Urothelium cell line (cell line): ENCODE measurements around the gene ZNF622.
"Not testable (repeated sequence)": the region's sequence is repeated elsewhere in the genome, so short reads cannot be mapped to it uniquely, and the experiment has no call there.

ENCODE experiments used
- DNase-seq: peaks from one replicate; pipeline ENCODE4 v3.0.0; 2011; ENCODE audit warnings: low spot score, mixed read lengths
- FAIRE-seq: peaks from 2 replicates; lab custom pipeline; 2011; peaks lifted over from hg19 to GRCh38; lab: Jason Lieb, UNC

The ZNF622 gene

DNA sequence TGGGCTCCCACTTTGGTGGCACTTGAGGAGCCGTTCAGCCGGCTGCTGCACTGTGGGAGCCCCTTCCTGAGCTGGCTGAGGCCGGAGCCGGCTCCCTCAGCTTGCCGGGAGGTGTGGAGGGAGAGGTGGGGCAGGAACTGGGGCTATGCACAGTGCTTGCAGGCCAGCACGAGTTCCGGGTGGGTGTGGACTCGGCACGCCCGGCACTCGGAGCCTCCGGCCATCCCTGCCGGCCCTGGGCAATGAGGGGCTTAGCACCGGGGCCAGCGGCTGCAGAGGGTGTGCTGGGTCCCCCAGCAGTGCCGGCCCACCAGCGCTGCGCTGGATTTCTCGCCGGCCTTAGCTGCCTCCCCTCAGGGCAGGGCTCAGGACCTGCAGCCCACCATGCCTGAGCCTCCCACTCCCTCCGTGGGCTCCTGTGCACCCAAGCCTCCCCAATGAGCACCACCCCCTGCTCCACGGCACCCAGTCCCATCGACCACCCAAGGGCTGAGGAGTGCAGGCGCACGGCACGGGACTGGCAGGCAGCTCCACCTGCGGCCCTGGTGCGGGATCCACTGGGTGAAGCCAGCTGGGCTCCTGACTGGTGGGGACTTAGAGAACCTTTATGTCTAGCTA lies 29.4 kb downstream of the ZNF622 start:
- not testable (repeated sequence) for FAIRE-seq, DNase-seq

- DNase-seq: no peak
These were observed 34.1 kb downstream of the ZNF622 start for GRCh38 chr5:16431490-16431889.

DNA sequence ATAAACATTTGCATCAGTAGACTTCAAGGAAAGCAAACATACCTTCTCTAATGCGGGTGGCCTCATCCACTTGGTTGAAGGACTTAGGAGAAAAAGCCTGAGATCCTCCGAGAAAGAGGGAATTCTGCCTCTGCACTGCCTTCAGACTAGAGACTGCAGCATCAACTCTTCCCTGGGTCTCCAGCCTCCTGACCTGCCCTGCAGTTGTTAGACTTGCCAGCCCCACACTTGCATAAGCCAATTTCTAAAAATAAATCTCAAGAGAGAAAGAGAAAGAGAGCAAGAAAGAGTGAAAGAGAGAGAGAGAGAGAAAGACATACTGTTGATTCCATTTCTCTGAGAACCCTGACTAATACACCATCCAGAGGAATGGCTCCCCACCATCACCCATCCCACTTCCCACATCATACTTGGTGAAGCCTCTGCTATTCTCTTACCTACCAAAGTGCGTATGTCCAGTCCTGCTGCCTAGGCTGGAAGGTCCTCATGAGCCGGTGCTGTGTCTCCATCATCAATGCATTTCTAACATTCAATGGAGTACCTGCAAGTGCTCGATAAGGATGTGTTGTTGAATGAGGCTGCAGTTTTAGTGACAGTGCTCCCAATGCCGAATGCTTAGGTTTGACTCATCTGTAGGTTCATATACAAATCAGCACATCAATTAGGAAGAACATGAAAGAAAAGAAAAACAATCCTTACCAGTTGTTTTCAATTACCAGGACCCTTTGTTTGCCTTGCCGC lies 35.1 kb downstream of the ZNF622 start:
- DNase-seq (no peak), FAIRE-seq (no peak)

More at GRCh38 chr5:16431490-16431889, 34.1 kb downstream of the ZNF622 start:
- no peak for FAIRE-seq

DNA sequence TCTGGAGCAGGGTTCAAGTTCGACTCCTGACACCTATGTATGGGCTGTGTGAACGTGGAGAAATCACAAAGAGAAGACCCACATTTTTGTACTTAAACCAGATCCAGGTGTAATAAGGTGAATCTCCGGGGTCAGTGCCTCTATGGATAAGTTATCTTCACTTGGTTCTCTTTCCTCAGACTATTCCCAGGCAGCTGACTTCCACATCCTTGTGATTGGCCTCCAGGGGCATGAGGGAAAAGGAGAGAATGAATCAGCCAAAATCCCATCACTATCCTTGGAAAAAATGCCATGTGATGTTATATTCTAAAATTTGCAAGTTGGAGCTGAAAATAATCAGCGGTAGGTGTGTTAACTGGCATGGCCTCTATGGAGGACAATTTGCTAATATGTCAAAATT lies 37.2 kb downstream of the ZNF622 start:
- no peak for DNase-seq
- FAIRE-seq: no peak

DNA sequence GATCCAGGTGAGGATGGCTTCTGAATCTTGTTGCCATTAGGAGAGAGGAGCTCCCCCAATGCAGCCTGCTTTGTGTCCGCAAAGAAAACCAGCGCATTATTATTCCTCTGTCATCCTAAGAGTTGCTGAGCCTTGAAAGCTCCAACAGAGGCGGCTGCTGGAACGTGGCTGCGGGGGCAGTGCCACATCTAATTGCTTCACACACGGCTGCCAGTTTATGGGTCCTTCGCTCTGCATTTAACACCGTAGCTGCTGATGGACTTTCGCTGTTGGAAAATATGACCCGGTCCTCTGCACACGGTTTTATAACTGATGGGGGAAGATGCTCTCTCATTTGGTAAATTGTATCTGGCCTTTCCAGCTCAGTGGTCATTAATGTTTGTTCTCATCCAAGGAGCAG lies 38.0 kb downstream of the ZNF622 start:
- no peak for FAIRE-seq

GRCh38 chr5:16418471-16418922 lies 47.1 kb downstream of the ZNF622 start:
- no peak for FAIRE-seq
- DNase-seq: no peak

More for the DNA sequence above, 38.0 kb downstream of the ZNF622 start:
- DNase-seq: no peak

DNA sequence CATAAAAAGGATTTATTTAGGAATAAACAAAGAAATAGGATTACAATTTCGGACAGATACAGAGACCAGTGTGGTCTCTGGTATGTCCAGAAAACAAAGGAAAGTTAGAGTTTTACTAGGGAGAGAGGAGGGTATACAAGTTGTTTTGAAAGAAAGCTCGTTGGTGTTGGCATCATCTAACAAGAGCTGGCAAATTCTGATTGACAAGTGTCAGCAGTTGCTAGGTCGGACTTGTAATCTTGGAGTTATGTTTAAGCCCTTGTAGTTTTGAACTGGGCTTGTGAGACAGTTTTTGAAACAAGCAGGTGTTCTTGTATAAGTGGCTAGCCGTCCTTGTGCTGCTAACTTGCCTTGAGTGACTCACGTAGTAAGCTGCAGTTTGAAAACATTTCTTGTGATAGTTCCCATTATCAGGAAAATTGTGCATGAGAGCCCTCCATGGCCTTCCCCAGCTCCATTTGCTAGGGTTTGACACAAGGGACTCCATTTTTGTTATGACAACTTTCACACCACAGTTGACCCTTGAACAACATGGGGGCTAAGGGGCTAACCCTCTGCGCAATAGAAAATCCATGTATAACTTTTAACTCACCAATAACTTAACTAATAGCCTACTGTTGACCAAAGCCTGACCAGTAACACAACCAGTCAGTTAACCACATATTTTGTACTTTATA lies 48.1 kb downstream of the ZNF622 start:
- DNase-seq (no peak), FAIRE-seq (no peak)

- no peak for FAIRE-seq
- DNase-seq: no peak
These were observed 50.7 kb downstream of the ZNF622 start for GRCh38 chr5:16414861-16415260.

GRCh38 chr5:16413166-16413860 lies 52.3 kb downstream of the ZNF622 start:
- no peak for DNase-seq
- FAIRE-seq: no peak

GRCh38 chr5:16412556-16412955 lies 53.0 kb downstream of the ZNF622 start:
- FAIRE-seq (no peak), DNase-seq (no peak)

GRCh38 chr5:16411741-16412455 lies 53.7 kb downstream of the ZNF622 start:
- FAIRE-seq (no peak), DNase-seq (peak; percentile 23)

GRCh38 chr5:16411235-16411634 lies 54.4 kb downstream of the ZNF622 start:
- DNase-seq: no peak
- FAIRE-seq: peak; percentile 20

- no peak for FAIRE-seq
These were observed 55.3 kb downstream of the ZNF622 start for GRCh38 chr5:16410338-16410737.

GRCh38 chr5:16406630-16407029 lies 59.0 kb downstream of the ZNF622 start:
- FAIRE-seq: no peak

More at GRCh38 chr5:16410338-16410737, 55.3 kb downstream of the ZNF622 start:
- DNase-seq: no peak

GRCh38 chr5:16406023-16406422 lies 59.6 kb downstream of the ZNF622 start:
- no peak for DNase-seq
- no peak for FAIRE-seq

More at GRCh38 chr5:16406630-16407029, 59.0 kb downstream of the ZNF622 start:
- DNase-seq: no peak
